GM19468 (cell line): ENCODE measurements around the gene PRORP.
"Not testable (repeated sequence)": the region's sequence is repeated elsewhere in the genome, so short reads cannot be mapped to it uniquely, and the experiment has no call there.

ENCODE experiments used
- ATAC-seq: cut with Tn5 transposase; IDR thresholded peaks from one replicate; pipeline ENCODE4 v1.9.1; 2021; ENCODE audit warnings: mild to moderate bottlenecking, moderate library complexity, moderate number of reproducible peaks; ENCODE audit not compliant: unreplicated experiment; ENCODE audit errors: extremely low read depth

The PRORP gene

DNA sequence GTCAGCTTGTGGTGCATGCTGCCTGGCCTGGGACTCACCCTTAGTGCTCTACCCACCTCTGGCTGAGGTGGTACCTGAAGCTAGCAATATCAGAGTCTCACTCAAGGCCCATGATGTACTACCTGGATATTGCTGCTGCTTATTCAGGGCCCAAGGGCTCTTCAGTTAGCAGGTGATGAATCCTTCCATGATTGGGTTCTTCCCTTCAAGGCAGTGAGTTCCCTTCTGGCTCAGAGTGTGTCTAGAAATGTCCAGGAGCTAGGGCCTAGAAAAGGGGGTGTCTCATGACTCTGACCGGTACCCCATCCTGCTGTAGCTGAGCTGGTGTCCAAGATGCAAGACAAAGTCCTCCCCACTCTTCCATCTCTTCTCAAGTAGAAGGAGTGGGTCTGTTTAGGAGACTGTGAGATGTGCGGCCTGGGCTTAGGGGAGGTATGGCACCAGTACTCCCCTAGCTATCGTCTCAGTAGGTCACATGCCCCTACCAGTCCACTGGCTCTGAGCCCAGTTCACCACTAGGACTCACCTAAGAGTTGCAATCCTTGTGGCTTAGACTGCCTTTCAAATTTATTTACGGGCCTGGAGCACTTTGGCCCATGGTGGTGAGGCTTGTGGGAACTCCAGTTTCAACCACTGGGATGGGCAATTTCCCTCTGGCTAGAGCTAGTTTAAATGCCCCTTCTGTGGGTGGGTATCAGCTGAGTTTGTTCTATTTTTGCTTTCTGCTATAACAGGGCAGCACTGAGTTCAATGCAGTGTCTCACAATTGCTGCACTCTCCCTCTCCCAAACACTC, 12.2 kb downstream of the PRORP start:
- no peak for ATAC-seq

DNA sequence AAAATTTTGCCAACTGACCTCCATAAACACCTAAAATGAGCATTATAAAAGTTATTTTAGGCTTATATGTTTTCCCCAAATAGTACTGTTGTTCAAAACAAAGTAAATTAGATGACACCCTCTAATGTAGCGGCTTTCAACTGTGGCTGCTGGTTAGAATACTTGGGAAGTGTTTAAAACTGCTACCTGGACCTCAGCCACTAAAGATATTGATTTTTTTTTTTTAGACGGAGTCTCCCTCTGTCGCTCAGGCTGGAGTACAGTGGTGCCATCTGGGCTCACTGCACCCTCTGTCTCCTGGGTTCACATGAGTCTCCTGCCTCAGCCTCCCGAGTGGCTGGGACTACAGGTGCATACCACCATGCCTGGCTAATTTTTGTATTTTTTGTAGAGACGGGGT, 16.2 kb downstream of the PRORP start:
- ATAC-seq = no peak

DNA sequence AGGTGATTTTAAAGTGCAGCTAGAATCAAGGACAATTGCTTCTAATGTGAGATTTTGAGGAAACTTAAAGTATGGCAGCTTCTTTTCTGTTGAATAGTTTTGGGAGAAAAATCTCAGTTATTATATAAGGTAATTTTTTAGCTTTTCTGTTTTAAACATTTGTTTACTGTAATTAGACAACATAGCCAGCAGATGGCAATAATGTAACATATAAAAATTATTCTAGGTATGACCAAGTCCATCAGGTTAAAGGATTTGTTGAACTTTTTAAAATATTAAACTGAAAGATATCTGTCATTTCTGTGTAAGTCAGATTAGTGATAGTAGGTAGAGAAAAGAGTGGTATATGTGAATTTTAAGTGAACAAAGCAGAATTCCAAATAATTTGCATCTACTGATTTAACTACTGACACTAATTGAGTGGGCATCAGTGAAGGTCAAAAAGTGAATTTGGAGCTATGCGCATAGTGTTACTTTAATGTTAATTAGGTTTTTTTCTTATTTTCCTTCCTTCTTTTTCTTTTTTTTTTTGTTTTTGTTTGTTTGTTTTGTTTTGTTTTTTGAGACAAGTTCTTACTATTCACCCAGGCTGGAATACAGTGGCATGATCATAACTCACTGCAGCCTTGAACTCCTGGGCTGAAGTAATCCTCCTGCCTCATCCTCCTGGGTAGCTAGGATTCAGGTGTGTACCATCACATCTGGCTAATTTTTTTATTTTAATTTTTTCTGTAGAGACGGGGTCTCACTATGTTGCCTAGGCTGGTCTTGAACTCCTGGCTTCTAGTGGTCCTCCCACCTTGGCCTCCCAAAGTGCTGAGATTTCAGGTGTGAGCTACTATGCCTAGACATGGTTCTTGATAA, 18.6 kb downstream of the PRORP start:
- no peak for ATAC-seq

DNA sequence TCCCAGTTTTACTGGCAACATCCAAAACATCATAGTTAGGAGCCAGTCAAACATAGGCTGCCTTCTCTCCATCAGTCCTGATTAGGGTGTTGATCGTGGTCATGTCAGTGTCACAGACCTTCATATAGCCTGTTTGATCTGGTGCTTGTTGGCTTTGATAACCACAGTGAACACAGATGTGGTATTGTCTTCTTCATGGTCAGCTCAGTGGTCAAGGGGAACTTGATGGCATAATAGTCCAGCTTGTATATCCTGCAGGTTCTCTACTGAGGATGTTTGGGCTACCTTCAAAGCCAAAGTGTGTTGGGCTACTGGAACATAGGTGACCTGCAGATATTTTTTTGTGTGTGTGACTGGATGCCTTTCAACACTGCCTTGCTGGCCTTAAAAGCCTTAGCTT, 21.7 kb downstream of the PRORP start:
- ATAC-seq = no peak

DNA sequence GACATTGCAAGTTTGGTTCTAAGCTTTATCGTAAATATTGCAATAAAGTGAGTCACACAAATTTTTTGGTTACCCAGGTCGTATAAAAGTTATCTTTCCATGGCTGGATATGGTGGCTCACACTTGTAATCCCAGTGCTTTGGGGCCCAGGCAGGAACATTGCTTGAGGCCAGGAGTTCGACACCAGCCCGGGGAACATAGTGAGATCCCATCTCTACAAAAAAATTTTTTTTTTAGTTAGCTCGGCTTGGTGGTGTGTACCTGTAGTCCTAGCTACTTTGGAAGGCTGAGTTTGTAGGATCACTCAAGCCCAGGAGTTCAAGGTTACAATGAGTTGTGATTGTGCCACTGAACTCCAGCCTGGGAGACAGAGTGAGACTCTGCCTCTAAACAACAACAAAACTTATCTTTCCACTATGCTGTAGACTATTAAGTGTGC, 24.4 kb downstream of the PRORP start:
- ATAC-seq = no peak

DNA sequence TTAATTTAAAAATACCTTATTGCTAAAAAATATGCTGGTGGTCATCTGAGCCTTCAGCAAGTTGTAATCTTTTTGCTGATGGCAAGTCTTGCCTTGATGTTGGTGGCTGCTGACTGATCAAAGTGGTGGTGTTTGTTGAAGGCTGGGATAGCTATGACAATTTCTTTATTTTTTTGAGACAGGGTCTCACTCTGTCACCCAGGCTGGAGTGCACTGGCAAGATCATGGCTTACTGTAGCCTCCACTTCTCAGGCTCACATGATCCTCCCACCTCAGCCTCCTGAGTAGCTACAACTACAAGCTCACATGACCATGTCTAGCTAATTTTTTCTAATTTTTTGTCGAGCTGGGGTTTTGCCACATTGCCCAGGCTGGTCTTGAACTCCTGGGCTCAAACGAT, 24.8 kb downstream of the PRORP start:
- no peak for ATAC-seq

DNA sequence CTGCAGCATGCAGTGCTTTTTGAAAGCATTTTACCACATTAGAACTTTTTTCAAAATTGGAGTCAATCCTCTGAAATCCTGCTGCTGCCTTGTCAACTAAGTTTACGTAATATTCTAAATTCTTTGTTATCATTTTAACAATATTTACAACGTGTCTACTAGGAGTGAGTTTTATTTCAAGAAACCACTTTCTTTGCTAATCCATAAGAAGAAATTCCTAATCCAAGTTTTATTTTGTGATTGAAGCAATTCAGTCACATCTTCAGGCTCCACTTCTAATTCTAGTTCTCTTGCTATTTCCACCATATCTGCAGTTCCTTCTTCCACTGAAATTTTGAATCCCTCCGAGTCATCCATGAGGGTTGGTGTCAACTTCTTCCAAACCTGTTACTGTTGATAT, 25.4 kb downstream of the PRORP start:
- no peak for ATAC-seq

DNA sequence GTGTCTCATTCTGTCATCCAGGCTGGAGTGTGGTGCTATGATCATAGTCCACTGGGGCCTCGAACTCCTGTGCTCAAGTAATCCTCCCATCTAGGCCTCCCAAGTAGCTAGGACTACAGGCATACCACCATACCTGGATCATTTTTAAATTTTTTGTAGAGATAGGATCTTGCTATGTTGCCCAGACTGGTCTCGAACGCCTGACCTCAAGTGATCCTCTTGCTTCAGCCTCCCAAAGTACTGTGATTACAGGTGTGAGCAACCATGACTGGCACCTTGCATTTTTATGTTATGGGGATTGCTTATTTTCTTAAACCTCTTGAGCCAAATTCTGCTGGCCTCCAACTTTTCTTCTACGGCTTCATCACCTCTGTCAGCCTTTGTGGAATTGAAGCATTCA, 26.9 kb downstream of the PRORP start:
- no peak for ATAC-seq

DNA sequence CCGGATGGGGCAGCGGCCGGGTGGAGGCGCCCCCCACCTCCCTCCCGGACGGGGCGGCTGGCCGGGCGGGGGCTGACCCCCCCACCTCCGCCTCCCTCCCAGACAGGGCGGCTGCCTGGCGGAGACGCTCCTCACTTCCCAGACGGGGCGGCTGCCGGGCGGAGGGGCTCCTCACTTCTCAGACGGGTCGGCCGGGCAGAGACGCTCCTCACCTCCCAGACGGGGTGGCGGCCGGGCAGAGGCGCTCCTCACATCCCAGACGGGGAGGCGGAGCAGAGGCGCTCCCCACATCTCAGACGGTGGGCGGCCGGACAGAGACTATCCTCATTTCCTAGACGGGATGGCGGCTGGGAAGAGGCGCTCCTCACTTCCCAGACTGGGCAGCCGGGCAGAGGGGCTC, 30.2 kb downstream of the PRORP start:
- not testable (repeated sequence) for ATAC-seq

DNA sequence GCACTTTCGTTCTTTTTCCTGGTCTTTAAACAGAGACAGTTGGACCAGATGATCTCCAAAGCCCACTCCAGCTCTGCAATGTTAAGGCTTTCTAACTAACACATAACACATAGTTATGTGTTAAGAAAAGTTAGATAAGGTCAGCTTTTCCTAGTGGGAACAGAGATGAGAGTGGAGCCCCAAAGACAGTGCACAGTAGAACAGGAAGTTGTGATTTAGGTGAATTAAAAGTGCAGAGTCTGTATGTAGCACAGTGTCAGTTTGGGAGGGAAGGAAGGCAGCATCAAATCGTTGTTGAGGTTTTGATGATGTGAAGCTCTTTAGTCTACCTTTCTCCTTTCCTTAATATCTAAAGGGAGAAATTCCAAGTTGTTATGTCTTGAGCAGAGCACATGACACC, 31.7 kb downstream of the PRORP start:
- ATAC-seq = no peak

DNA sequence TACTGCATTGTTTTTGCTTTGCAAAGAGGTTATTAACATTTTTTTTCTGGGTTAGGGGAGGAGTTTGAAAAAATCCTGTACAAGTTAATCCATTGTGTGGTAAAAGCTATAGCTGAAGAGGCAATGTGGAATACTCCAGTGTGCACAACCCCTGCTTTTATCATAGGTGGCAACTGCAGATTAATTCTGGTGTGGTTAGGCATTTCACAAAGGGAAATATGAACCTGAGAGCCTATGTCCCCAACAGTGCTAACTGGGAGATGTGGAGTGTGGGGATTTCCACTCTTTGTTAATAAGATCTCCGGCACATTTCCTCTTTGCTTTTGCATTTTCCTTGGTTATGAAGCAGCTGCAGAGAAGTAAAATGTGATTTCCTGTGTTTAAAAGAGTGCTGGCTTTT, 33.6 kb downstream of the PRORP start:
- no peak for ATAC-seq

DNA sequence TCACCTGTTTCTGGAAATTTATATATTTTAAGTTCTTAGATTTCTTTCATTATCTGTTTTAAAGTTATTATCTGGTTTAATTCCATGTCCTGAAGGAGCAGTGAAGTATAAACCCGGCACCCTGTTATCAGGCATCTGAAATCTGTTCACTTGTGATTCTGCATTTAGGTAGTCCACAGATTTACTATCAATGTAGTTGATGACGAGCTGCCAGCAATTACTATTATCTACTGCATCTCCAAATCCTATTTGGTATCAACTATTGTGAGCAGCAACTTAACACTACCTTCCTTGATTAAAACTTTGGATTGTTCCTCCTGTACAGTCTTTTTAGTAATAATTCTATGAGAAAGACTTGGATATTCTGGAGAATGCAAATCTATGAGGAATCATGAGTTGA, 36.1 kb downstream of the PRORP start:
- no peak for ATAC-seq

DNA sequence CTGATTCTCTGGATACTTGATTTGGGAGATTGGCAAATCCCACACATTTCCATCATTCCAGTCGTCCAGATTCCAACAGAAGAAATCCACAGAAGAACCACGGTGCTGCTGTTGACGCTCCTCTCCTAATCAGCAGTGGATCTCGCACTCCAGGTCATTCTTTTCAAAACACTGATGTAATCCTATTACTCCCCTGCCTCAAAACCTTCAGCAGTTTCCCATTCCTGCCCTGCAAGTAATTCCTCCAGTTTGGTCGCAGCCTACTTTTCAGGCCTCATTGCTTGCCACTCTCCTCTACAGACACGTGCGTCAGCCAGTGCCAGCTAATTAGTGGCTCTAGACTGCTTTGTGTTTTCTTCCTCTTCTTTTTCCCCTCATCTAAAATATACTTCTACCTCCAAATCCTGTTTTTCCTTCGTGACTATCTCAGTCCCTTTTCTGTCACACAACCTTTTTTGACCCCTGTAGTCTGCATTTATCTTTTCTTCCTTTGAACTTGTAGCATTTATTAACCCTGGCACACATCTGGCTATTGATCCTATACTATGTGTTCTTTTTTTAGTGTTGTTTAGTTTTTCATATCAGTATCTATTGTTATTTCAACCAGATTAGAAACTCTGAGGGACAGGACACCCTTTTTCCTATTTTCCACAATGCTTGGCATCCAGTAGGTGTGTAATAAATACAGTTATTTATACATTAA, 36.8 kb downstream of the PRORP start:
- ATAC-seq = no peak

DNA sequence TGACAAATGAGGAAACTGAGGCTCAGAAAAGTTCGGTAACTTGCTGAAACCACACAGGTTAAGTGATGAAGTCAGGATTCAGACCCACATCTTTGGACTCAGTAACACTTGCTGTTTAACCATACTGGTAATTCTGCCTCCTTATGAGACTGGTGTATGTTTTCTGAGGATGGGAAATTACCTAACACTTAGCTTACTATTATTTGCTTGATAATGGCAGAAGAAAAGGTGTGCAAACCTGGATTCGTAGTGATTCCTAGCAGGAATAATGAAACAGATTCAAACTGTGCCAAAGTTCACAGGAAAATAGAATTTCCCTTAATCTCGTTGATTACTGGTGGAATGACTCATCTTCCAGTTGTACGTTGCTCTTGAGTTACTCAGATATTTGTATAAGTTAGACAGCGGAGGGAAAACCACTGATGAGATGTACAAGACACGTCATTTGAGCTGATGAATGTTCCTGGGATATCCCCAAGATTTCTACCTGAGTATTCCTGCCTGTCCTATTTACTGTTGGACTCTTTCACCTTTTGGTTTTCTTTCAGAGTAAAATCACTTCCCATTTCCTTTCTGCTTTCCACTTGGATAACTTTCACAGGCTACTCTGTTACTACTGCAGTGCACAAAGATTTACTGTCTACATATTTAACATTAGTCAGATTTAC, 37.5 kb downstream of the PRORP start:
- no peak for ATAC-seq

DNA sequence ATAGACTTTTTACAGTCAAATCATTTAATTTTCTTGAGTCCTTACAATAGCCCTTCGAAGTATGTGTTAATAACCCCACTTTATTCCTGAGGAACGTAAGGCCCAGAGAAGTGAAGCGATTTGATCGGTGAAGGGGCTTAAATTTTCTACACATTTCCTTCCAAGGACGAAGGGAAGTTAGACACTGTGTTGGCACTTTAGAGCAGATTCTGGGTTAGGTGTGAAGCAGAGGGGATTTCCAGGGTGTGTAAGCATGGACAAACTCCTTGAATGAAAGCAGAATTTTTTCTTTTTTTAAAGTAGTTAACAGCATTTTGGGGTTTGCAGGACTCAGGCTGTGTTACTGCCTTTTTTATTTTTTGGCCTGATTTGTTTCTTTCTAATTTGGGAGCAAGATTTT, 38.9 kb downstream of the PRORP start:
- no peak for ATAC-seq

DNA sequence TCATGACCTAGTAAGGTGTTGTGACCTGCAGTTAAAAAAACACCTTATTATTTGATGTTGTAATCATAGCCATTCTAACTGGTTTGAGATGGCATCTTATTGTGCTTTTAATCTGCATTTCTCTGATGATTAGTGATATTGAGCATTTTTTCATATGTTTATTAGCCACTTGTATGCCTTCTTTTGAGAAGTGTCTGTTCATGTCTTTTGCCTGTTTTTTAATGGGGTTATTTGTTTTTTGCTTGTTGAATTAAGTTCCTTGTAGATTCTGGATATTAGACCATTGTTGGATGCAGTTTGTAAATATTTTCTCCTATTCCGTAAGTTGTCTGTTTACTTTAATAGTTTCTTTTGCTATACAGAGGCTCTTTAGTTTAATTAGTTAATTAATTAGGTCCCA, 41.0 kb downstream of the PRORP start:
- ATAC-seq = no peak

DNA sequence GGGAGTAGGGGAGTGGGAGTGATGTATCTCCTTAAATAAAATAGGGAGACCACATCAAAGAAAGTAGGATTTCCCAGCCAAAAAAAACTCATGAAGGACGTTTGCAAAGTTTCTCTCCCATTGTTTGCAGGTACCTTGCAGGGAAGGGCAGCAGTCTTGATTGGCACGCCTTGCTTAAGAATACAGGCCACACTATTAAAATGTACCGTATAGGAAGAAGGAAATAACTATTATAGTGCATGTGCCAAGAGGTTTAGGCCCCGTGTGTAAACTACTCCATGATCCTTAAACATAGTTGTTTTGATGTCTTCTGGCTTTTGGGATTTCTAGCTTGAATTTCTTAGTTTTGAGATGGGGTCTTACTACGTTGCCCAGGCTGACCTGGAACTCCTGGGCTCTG, 42.5 kb downstream of the PRORP start:
- no peak for ATAC-seq

DNA sequence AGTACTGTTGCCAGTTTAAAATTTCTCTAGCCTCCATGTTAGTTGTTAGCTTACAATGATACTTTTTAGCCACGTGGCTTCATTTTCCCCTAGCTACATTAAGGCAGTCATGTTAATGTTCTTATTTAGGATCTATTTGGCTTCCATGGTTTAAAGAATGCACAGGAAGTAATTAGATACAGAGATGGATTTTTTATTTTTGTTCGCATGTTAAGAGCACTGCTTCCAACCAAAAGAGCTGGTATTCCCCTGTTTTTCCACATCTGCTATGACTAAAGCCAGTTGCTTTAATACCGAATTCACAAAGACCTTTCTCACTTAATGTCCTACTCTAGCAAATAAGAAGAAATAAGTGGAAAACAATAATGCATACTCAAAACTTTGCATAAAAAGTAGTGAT, 45.1 kb downstream of the PRORP start:
- ATAC-seq = no peak
